Head of caudate nucleus (tissue), 42 donors: ENCODE results near the gene WWC1.
"Not testable (repeated sequence)": the region's sequence is repeated elsewhere in the genome, so short reads cannot be mapped to it uniquely, and the experiment has no call there.

Experiments
- DNase-seq, 42 donors: peaks; one replicate each; pipeline versions ENCODE4 v3.0.0 to v3.0.0-alpha.2; 2020 to 2021; ENCODE audit warnings: mixed read lengths in 7 of 42
- intact Hi-C: fragments of 100-400 bp; cut with DNase I; formaldehyde crosslinking; loops from one replicate; pipeline ENCODE4 v1.15.0; 2022

The WWC1 gene

GRCh38 chr5:168319774-168320173 is 28.3 kb downstream of the WWC1 start:
- DNase-seq = no peak
- intact Hi-C loops = no loop called here

GRCh38 chr5:168320805-168321204 is 29.4 kb downstream of the WWC1 start:
- no peak for DNase-seq
- intact Hi-C loops = no loop called here

DNA sequence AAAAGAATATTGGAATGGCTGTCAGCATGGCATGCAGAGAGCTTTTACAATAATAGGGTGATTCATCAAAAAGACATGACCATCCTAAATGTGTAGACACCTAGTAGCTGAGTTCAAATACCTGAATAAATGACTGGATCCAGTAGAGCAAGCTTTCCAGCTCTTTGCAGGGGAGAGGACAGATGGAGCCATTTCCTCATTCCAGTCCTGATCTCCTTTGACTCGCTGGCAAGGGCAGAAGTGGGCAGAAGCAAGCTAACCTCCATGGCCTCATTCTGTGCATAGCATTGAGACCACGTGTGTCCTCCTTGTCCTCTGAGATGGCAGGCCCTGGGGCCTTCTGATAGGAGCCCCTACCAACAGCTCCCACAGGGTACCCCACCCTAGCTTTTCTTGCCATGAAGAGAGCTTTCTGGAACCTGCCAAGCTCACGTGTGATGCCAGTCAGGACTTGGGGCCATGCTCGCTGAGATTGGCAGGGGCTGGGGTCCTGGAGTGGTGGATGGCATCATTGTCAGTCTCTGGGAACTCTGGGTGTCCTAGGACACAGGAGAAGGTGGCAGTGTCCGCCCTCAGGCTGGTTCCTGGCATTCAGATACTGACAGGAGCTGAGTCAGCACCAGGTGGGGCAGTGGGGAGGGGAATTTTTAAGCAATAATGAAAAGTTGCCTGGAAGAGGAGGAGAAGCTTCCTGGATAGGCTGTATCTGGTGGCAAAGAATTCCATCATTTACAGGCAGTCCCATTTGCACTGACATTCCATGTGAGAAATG is 33.6 kb downstream of the WWC1 start:
- DNase-seq = peak in 2 of 42 donors; percentile 35 to 58
- intact Hi-C loops = no loop called here

DNA sequence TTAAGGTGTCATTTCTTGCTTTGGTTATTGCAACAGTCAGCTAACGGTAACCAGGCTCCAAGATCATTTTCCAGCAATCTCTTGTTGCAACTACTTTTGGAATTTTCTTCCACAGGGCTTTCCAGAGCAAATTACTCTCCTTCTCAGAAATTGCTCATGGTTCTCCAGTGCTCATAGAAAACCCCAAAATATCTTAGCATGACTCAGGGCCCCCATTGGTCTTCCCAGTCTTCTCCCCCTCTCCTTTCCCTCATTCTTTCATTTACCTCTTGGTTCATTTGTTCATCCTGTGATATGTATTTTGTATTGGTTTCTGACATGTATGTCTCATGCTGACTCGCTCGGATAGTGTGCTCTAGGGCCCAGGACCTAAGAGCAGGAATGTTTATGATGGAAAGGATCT is 35.6 kb downstream of the WWC1 start:
- DNase-seq = no peak
- intact Hi-C loops = no loop called here

DNA sequence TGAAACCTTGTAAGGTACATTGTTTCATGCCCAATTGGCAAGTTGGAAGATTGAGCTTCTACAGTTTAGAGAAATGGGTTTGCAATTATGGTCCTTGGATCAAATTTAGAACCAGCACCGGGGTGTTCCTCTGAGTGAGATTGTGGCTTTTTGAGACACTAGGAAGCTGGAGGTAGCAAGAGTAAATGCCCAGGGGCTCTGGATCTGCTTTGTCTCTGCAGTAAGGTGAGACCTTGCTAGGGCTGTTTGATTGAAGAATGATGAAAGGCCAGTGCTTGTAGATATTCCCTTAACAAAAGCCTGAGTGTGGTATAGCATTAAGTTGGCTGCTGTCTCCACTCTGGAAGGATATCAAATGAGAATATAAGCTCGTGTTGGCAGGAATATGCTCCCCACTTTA is 36.0 kb downstream of the WWC1 start:
- no peak for DNase-seq

GRCh38 chr5:168327994-168328393 is 36.5 kb downstream of the WWC1 start:
- DNase-seq = no peak
- intact Hi-C loops = no loop called here

More for the DNA sequence above, 36.0 kb downstream of the WWC1 start:
- intact Hi-C loops = no loop called here

DNA sequence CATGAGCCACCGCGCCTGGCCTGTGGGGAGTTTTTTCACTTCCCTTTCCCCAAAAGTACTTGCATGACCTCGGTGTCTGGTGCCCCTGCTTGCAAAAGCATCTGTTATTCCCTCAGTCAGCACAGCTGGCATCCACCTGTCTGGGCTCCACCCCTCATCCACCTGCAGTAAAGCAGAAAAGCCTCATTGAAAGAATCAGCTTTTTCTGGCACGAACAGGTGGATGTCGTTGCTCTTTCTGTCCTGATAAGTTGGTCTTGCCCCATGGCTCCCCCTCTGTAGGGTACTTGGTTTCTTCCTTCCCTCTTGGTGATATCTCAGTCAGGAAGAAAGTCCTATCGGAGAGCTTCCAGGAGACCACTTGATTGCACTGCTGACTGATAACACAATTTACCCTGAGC is 37.4 kb downstream of the WWC1 start:
- no peak for DNase-seq
- intact Hi-C loops = no loop called here

DNA sequence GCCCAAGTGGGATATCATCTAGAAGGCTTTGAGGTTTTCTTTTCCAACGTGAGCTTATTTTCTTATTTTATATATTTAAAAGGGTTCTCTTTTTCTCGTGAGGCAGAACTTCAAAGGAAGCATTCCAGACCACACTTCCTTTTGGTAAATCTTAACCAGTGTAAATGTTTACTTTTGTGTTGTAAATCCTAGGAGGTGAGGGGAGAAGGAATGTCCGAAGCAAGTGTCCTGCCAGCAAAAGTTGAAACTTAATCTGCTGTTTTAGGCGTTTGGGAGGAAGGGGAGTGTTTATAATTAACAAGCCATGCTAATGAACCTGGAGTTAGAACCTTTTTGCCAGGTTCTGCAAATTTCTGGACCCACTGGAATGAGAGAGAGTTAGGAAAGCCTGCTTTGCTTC is 37.9 kb downstream of the WWC1 start:
- no peak for DNase-seq

GRCh38 chr5:168332042-168332441 is 40.6 kb downstream of the WWC1 start:
- DNase-seq = no peak
- intact Hi-C loops = no loop called here

More for the DNA sequence above, 37.9 kb downstream of the WWC1 start:
- intact Hi-C loops = no loop called here

DNA sequence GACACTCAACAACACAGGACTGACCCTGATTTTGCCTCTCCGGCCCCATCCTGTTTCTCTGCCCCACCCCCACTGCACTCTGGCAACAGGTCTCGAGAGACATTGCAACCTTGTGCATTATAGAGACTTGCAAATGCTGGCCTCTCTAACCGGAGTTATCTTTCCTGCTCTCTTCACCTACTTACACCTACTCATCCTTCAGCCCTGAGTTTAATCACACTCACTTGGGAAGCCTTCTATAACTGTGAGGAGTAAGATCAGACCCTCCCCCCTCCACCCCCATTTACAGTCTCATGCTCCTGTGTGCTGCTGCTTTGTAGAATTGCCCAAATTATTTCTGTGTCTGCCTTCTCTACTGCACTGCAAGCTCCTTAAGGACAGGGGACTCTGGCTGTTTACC is 42.8 kb downstream of the WWC1 start:
- DNase-seq = peak in 23 of 42 donors; percentile 23 to 77 (median 53)
- intact Hi-C loops = no loop called here

- DNase-seq = peak in 34 of 42 donors; percentile 17 to 84 (median 58)
- intact Hi-C loops = no loop called here
These were observed 43.2 kb downstream of the WWC1 start for GRCh38 chr5:168334695-168335094.

DNA sequence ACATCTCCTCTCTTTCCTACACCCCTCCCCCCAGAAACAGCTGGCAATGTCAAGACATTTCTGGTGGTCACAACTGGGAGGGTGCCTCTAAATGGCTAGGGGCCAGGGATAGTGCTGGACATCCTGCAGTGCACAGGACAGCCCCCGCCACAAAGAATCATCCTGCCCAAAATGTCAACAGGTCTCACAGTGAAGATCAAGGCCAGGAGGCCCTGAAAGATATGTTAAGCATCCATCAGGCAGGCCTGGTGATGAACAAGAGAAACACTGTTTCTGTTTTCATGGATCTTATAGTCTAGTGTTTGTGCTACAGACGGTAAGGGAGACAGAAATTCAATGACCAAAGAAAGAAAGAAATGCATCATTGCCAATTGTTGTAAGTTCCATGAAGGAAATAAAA is 45.9 kb downstream of the WWC1 start:
- no peak for DNase-seq
- intact Hi-C loops = no loop called here

- intact Hi-C loops = no loop called here
- no peak for DNase-seq
These were observed 47.8 kb downstream of the WWC1 start for GRCh38 chr5:168339109-168339771.

- intact Hi-C loops, DNase-seq: not testable (repeated sequence)
These were observed 48.3 kb downstream of the WWC1 start for GRCh38 chr5:168339772-168340140.

DNA sequence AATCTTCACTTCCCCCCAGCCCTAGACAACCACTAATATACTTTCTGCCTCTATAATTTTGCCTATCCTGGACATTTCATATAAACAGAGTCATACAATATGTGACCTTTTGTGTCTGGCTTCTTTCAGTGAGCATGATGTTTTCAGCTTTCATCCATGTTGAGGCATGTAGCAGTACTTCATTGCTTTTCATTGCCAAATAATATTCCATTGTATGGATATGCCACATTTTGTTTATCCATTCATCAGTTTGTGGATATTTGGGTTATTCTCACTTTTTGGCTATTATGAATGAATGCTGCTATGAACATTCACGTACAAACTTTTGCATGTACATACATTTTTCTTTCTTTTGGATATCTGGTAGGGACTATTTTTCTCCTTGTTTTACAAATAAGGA is 49.0 kb downstream of the WWC1 start:
- DNase-seq = no peak
- intact Hi-C loops = no loop called here

DNA sequence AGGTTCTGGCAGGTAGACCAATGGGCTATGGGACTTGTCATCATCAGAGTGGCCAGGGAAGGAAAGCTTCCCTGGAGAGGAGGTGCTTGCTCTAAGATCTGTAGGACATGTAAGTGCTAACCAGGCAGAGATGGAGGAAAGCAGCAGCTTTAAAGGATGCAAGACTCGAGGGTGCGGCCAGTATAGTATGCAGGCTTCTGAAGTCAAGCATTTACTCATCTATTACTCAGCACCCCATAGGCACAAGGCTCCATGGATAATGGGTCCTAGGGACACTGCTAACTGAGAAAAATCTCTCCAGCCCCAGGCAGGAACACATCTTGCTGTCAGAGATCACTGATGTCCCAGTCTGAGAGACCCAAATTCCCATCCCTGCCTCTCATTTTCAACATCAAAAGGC is 49.7 kb downstream of the WWC1 start:
- intact Hi-C loops = no loop called here
- no peak for DNase-seq

GRCh38 chr5:168342151-168342825 is 50.8 kb downstream of the WWC1 start:
- intact Hi-C loops = no loop called here
- DNase-seq = peak in 10 of 42 donors; percentile 20 to 61 (median 41)

DNA sequence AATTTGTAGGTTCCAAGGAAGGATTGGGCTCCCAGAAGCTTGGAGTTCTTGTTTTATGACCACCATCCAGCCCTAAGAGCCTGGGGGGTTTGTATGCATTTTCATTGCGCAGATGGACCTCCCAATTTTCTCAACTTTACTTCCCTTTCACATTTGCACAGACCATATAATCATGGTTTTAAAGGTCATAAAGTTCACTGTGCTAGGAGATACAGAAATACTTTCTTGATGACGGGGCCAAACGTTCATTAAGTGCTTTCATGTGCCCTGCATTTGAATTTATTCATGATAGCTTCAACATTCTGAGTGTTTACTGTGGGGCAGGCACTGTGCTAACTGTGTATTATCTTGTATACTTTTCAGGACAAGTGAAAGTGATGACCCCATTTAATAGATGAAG is 51.5 kb downstream of the WWC1 start:
- intact Hi-C loops = no loop called here
- no peak for DNase-seq

- intact Hi-C loops = no loop called here
- DNase-seq = no peak
These were observed 55.0 kb downstream of the WWC1 start for GRCh38 chr5:168346417-168346816.

- DNase-seq = no peak
- intact Hi-C loops = no loop called here
These were observed 56.1 kb downstream of the WWC1 start for GRCh38 chr5:168347368-168348083.
